Kidney epithelial cell (primary cell): Measurements from ENCODE around the gene TRAPPC5. TPM values are rescaled to one million over a fixed set of nuclear protein-coding genes. Genes with fewer than 3 reads are reported as not detected.

Source experiments
- DNase-seq: peaks from one replicate; pipeline ENCODE4 v3.0.0-alpha.2; 2010; ENCODE audit warnings: low read depth
- H3K27me3 ChIP-seq: 2 replicates; pipeline ENCODE4 v1.6.0; 2011; ENCODE audit warnings: low read length; ENCODE audit not compliant: control insufficient read depth, insufficient read depth
- H3K36me3 ChIP-seq: 2 replicates; pipeline ENCODE4 v1.5.1; 2011; ENCODE audit warnings: low read length; ENCODE audit not compliant: control insufficient read depth, insufficient read depth
- H3K4me3 ChIP-seq: 2 replicates; pipeline ENCODE4 v1.5.1; 2011; ENCODE audit warnings: low read depth, mild to moderate bottlenecking, control low read depth, low read length
- CTCF ChIP-seq: IDR thresholded peaks from 2 replicates; pipeline ENCODE4 v1.5.1; 2011; ENCODE audit warnings: mild to moderate bottlenecking, moderate library complexity, low read length, control low read depth, inconsistent platforms; ENCODE audit not compliant: insufficient read depth, poor library complexity, severe bottlenecking
- total RNA-seq: library from RNA; depleted of rRNA; stranded (reverse); fragments of >200 nt; gene quantifications from 2 replicates; pipeline ENCODE4 v1.2.3, GENCODE V29; 2015

TRAPPC5 gene
- total RNA-seq, 1 donor from 2014 or later: 117 TPM

GRCh38 chr19:7676376-7676775, 4.3 kb upstream of the TRAPPC5 start:
- H3K36me3 ChIP-seq: no peaks in the 10 kb centered on the region
- DNase-seq: no peak
- H3K4me3 ChIP-seq: no peak overlapping the region
- TF ChIP-seq CTCF: no peak
- peaks cover 27% of the 10 kb centered on the region for H3K27me3 ChIP-seq

- no peak for DNase-seq
- Histone ChIP-seq H3K27me3 (peaks cover 24% of the 10 kb centered on the region), H3K4me3 (no peak within 1 kb of the TSS), H3K36me3 (no peaks in the 10 kb centered on the region)
- no peak for TF ChIP-seq CTCF
These were observed 3.8 kb upstream of the TRAPPC5 start, which contains the start of gene MCEMP1 for GRCh38 chr19:7676854-7677253. TSS of gene MCEMP1 (plus strand) at chr19:7677090. CDS start at chr19:7677121, 31 bp downstream.

- Histone ChIP-seq H3K36me3 (no peaks in the 10 kb centered on the region), H3K27me3 (peaks cover 19% of the 10 kb centered on the region), H3K4me3 (no peak overlapping the region)
- no peak for TF ChIP-seq CTCF
- no peak for DNase-seq
These were observed 2.8 kb upstream of the TRAPPC5 start for GRCh38 chr19:7677669-7678311.

GRCh38 chr19:7678971-7679751, 1.5 kb upstream of the TRAPPC5 start:
- TF ChIP-seq CTCF: no peak

GRCh38 chr19:7679771-7680605, 645 bp upstream of the TRAPPC5 start:
- no peak for TF ChIP-seq CTCF
- H3K4me3 ChIP-seq: peak overlapping the region; percentile 15
- no peak for DNase-seq
- peaks cover 15% of the 10 kb centered on the region for H3K27me3 ChIP-seq
- H3K36me3 ChIP-seq: no peaks in the 10 kb centered on the region

More at GRCh38 chr19:7678971-7679751, 1.5 kb upstream of the TRAPPC5 start:
- no peak overlapping the region for H3K4me3 ChIP-seq
- H3K27me3 ChIP-seq: peaks cover 17% of the 10 kb centered on the region
- DNase-seq: no peak
- no peaks in the 10 kb centered on the region for H3K36me3 ChIP-seq
